AG09319 (cell line): ENCODE measurements around the gene NTN5.
"Not testable (repeated sequence)": the region's sequence is repeated elsewhere in the genome, so short reads cannot be mapped to it uniquely, and the experiment has no call there.

Source experiments
- DNase-seq: peaks from one replicate; pipeline ENCODE4 v3.0.0-alpha.2; 2010; ENCODE audit warnings: low read depth; ENCODE audit errors: extremely low read depth
- CTCF ChIP-seq: IDR thresholded peaks from 2 replicates; pipeline ENCODE4 v1.5.1; 2011; ENCODE audit warnings: low read depth, mild to moderate bottlenecking, inconsistent platforms, low read length, moderate library complexity

The NTN5 gene

GRCh38 chr19:48663667-48664066 lies 9.2 kb downstream of the NTN5 start:
- no peak for DNase-seq
- TF ChIP-seq CTCF, result no peak

GRCh38 chr19:48661711-48662090 lies 11.1 kb downstream of the NTN5 start:
- TF ChIP-seq CTCF, result no peak
- no peak for DNase-seq

GRCh38 chr19:48660852-48661710 lies 11.7 kb downstream of the NTN5 start:
- peak; percentile 38 for DNase-seq
- no peak for TF ChIP-seq CTCF

GRCh38 chr19:48659768-48660167 lies 13.0 kb downstream of the NTN5 start:
- TF ChIP-seq CTCF, result no peak
- DNase-seq, result no peak

- no peak for DNase-seq
- TF ChIP-seq CTCF, result no peak
Measured at GRCh38 chr19:48658483-48658882, 14.3 kb downstream of the NTN5 start.

- DNase-seq, result not testable (repeated sequence)
Measured at GRCh38 chr19:48657828-48658227, 15.0 kb downstream of the NTN5 start.

- TF ChIP-seq CTCF, result no peak
- DNase-seq, result no peak
Measured at GRCh38 chr19:48656840-48657474, 15.9 kb downstream of the NTN5 start.
